ENCODE results near the gene ZC3H4. TPM values are rescaled to one million over a fixed set of nuclear protein-coding genes. Genes with fewer than 3 reads are reported as not detected.

ZC3H4 gene
- total and polyA plus RNA-seq, 2 of the 8 experiments (the other 6 are each of a cell fraction or from before 2014, with no cell fraction given) = 6.6 to 92.0 TPM

DNA sequence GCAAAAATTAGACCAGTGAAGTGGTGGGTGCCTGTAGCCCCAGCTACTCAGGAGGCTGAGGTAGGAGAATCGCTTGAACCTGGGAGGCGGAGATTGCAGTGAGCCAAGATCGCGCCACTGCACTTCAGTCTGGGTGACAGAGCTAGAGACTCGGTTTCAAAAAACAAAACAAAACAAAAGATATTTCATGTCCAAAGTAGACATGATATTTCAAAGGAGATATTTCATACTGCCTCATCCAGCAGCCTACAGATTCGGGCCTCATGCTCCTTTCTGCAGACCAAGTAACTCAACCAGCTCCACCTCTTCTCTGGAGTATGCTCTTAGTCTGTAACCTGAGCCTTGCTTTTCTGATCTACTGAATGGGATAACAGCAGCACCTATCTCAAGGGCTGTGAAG lies 15.0 kb downstream of the ZC3H4 start:
- H3K14ac ChIP-seq (ENCODE audit: insufficient read length) = no peak overlapping the region
- H3K18ac ChIP-seq (ENCODE audit: extremely low read depth, low read length) = no peak overlapping the region
- H2BK5ac ChIP-seq (ENCODE audit: low read depth, low read length) = no peak overlapping the region; the same call in 1 of the 2 replicates
- no peak overlapping the region for H4K5ac ChIP-seq (ENCODE audit: insufficient read length, low read depth, low read length)
- H3K36me3 ChIP-seq (ENCODE audit: control insufficient read depth in 2 of 4, insufficient read depth in 4 of 4, low read length in 3 of 4) = peaks cover 0 to 16% (median 5%) of the 10 kb centered on the region in 4 experiments; a peak in 7 of 8 replicates
- no peaks in the 10 kb centered on the region for H3K9me3 ChIP-seq (ENCODE audit: insufficient read depth in 2 of 2, low read depth in 1 of 2, low read length in 1 of 2)
- H3K23me2 ChIP-seq (ENCODE audit: low read depth, low read length) = no peaks in the 10 kb centered on the region
- H3K79me2 ChIP-seq (ENCODE audit: control insufficient read depth in 1 of 2, insufficient read depth in 2 of 2, low read length in 2 of 2) = peaks cover 11 to 86% of the 10 kb centered on the region in 2 experiments
- H3K9ac ChIP-seq (replicated peaks in 1 of 4; ENCODE audit: extremely low read depth in 1 of 4, low read depth in 3 of 4, low read length in 3 of 4) = no peak overlapping the region
- no peak overlapping the region for H2BK20ac ChIP-seq (ENCODE audit: low read length)
- 0 out of 2 replicates have a peak, but pooled peaks have one; percentile 25 for TF ChIP-seq KDM1A (IDR thresholded peaks at IDR 0.05; ENCODE audit: borderline replicate concordance, low read length)
- TF ChIP-seq, protein P1, sequence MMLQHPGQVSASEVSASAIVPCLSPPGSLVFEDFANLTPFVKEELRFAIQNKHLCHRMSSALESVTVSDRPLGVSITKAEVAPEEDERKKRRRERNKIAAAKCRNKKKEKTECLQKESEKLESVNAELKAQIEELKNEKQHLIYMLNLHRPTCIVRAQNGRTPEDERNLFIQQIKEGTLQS (IDR thresholded peaks at IDR 0.05; ENCODE audit: insufficient read depth, low read depth, low read length) = no peak
- ChIA-PET CTCF (ENCODE audit: partially characterized antibody) (interaction anchor here (0.7 to 2.2 kb wide), 11 partner anchors 7 to 127 kb away, joined by 3 to 12 read pairs (median 4); no protein-coding TSS in a partner anchor), POLR2A (ENCODE audit: partially characterized antibody) (interaction anchor here (0.7 to 13.8 kb wide), 4 partner anchors 10 to 33 kb away, joined by 3 to 209 read pairs (median 4); partner anchors contain the start of genes SAE1 and ZC3H4)
- H3K4ac ChIP-seq (replicated peaks; ENCODE audit: insufficient read length, low read depth, low read length) = no peak overlapping the region
- H4K91ac ChIP-seq (replicated peaks; ENCODE audit: insufficient read length, low read length) = no peak overlapping the region
- H3K79me1 ChIP-seq (ENCODE audit: low read depth, low read length) = peaks cover 23% of the 10 kb centered on the region
- no peak overlapping the region for H2BK120ac ChIP-seq (replicated peaks; ENCODE audit: low read depth, low read length)
- H2BK15ac ChIP-seq (ENCODE audit: low read length) = no peak overlapping the region
- H3K27ac ChIP-seq (ENCODE audit: low read depth, low read length) = no peak overlapping the region; the same call in 1 of the 2 replicates
- H3K56ac ChIP-seq (replicated peaks; ENCODE audit: insufficient read length, low read depth, low read length) = no peak overlapping the region
- H4K20me1 ChIP-seq (replicated peaks in 1 of 2; ENCODE audit: control insufficient read depth in 1 of 2, insufficient read depth in 2 of 2, low read length in 2 of 2) = peaks cover 18% of the 10 kb centered on the region in 2 experiments
- no peak overlapping the region for H3K23ac ChIP-seq (ENCODE audit: insufficient read length)
- H3K27me3 ChIP-seq (replicated peaks in 1 of 4; ENCODE audit: control insufficient read depth in 3 of 4, extremely low read depth in 1 of 4, insufficient read depth in 3 of 4, low read length in 3 of 4) = no peaks in the 10 kb centered on the region; a peak in 1 of 7 replicates
- DNase-seq (ENCODE audit: low read depth in 1 of 2, low spot score in 2 of 2) = no peak
- no peak overlapping the region for H4K8ac ChIP-seq (ENCODE audit: extremely low read depth, insufficient read depth, low read length)
- no peak overlapping the region for H3K4me2 ChIP-seq (ENCODE audit: insufficient read depth in 1 of 2, low read depth in 2 of 2, low read length in 2 of 2)
- no peak overlapping the region for H2AFZ ChIP-seq (ENCODE audit: low read length)
- H2BK12ac ChIP-seq (ENCODE audit: low read depth, low read length) = no peak overlapping the region
- 94% methylated on average over 6 of the region's 6 CpGs; no CpG with 5 or more reads in 1 of the 2 experiments for WGBS, 2 experiments (ENCODE audit: extremely low coverage in 1 of 2, insufficient coverage in 1 of 2, insufficient read length in 1 of 2, insufficient replicate concordance in 2 of 2, low coverage in 1 of 2, low lambda C conversion rate in 2 of 2, missing lambda C conversion rate in 1 of 2)
- no peak overlapping the region for H3K4me3 ChIP-seq (ENCODE audit: extremely low read depth in 1 of 4, insufficient read depth in 2 of 4, low read depth in 3 of 4, low read length in 4 of 4)
- no peak overlapping the region for H2AK5ac ChIP-seq (ENCODE audit: low read depth, low read length)
- peaks cover 2 to 8% (median 4%) of the 10 kb centered on the region in 4 experiments; a peak in 3 of 7 replicates for H3K4me1 ChIP-seq (replicated peaks in 1 of 4; ENCODE audit: control insufficient read depth in 3 of 4, insufficient read depth in 4 of 4, low read length in 3 of 4)
- FAIRE-seq = no peak
